H1 (cell line): ENCODE results near the gene GUCY1A1. TPM values are rescaled to one million over a fixed set of nuclear protein-coding genes. Genes with fewer than 3 reads are reported as not detected.

ENCODE experiments used
- CTCF ChIA-PET: fragments of 300-600 bp; sonication (Branson Sonifier 250); formaldehyde crosslinking; loops from one replicate; lab custom pipeline; 2021; ENCODE audit not compliant: partially characterized antibody; lab: Charles Lee
- POLR2A ChIA-PET: fragments of 300-600 bp; sonication (Branson Sonifier 250); formaldehyde crosslinking; loops from one replicate; lab custom pipeline; 2021; ENCODE audit warnings: inconsistent platforms; ENCODE audit not compliant: partially characterized antibody; lab: Charles Lee
- DNase-seq, 2 experiments: peaks; one replicate each; pipeline versions ENCODE4 v3.0.0 to v3.0.0-alpha.2; 2010 to 2022; ENCODE audit warnings: low spot score in 2 of 2, low read depth in 1 of 2, mixed read lengths in 1 of 2
- FAIRE-seq: peaks from 2 replicates; lab custom pipeline; 2011; peaks lifted over from hg19 to GRCh38; lab: Jason Lieb, UNC
- H2AFZ ChIP-seq: 2 replicates; pipeline ENCODE4 v1.8.1; 2012; ENCODE audit warnings: low read length, inconsistent platforms
- H2AK5ac ChIP-seq: 2 replicates; pipeline ENCODE4 v1.6.1; 2013; ENCODE audit warnings: low read depth, low read length
- H2BK120ac ChIP-seq: replicated peaks from 2 replicates; pipeline ENCODE3; 2013; ENCODE audit warnings: low read depth, low read length, inconsistent platforms
- H2BK12ac ChIP-seq: 2 replicates; pipeline ENCODE4 v1.6.1; 2013; ENCODE audit warnings: low read depth, low read length
- H2BK15ac ChIP-seq: 2 replicates; pipeline ENCODE4 v1.6.1; 2013; ENCODE audit warnings: low read length
- H2BK20ac ChIP-seq: 2 replicates; pipeline ENCODE4 v1.6.1; 2013; ENCODE audit warnings: low read length
- H2BK5ac ChIP-seq: 2 replicates; pipeline ENCODE4 v1.6.1; 2013; ENCODE audit warnings: low read depth, low read length
- H3K14ac ChIP-seq: 2 replicates; pipeline ENCODE4 v1.6.1; 2013; ENCODE audit warnings: inconsistent platforms; ENCODE audit not compliant: insufficient read length
- H3K18ac ChIP-seq: 2 replicates; pipeline ENCODE4 v1.6.1; 2013; ENCODE audit warnings: low read length; ENCODE audit errors: extremely low read depth
- H3K23ac ChIP-seq: 2 replicates; pipeline ENCODE4 v1.6.1; 2013; ENCODE audit warnings: inconsistent platforms; ENCODE audit not compliant: insufficient read length
- H3K23me2 ChIP-seq: 2 replicates; pipeline ENCODE4 v1.6.1; 2013; ENCODE audit warnings: low read depth, low read length
- H3K27ac ChIP-seq: 2 replicates; pipeline ENCODE4 v1.6.1; 2011; ENCODE audit warnings: low read depth, low read length, inconsistent platforms
- H3K27me3 ChIP-seq, 4 experiments: replicated peaks in 1 of 4; 1 replicate in 1 of 4; 2 replicates in 3 of 4; pipeline versions ENCODE4 v1.6.1 to v1.8.1; 2011 to 2013; ENCODE audit warnings: low read length in 3 of 4, mild to moderate bottlenecking in 3 of 4, inconsistent platforms in 2 of 4, mixed read lengths in 2 of 4, moderate library complexity in 1 of 4; ENCODE audit not compliant: control insufficient read depth in 3 of 4, insufficient read depth in 3 of 4; ENCODE audit errors: extremely low read depth in 1 of 4
- H3K36me3 ChIP-seq, 4 experiments: 2 replicates each; pipeline versions ENCODE4 v1.6.1 to v1.8.1; 2011 to 2013; ENCODE audit warnings: mild to moderate bottlenecking in 4 of 4, low read length in 3 of 4, moderate library complexity in 2 of 4, control low read depth in 1 of 4, inconsistent platforms in 1 of 4; ENCODE audit not compliant: insufficient read depth in 4 of 4, control insufficient read depth in 2 of 4
- H3K4ac ChIP-seq: replicated peaks from 2 replicates; pipeline ENCODE3; 2013; ENCODE audit warnings: low read length, low read depth, mixed read lengths, inconsistent platforms; ENCODE audit not compliant: insufficient read length
- H3K4me1 ChIP-seq, 4 experiments: replicated peaks in 1 of 4; 1 replicate in 1 of 4; 2 replicates in 3 of 4; pipeline versions ENCODE4 v1.6.1 to v1.8.1; 2011 to 2013; ENCODE audit warnings: low read length in 3 of 4, inconsistent platforms in 2 of 4, mixed read lengths in 1 of 4; ENCODE audit not compliant: insufficient read depth in 4 of 4, control insufficient read depth in 3 of 4
- H3K4me2 ChIP-seq, 2 experiments: 2 replicates each; pipeline versions ENCODE4 v1.6.1 to v1.8.1; 2011 to 2013; ENCODE audit warnings: low read depth in 2 of 2, low read length in 2 of 2, control low read depth in 1 of 2, inconsistent platforms in 1 of 2, mild to moderate bottlenecking in 1 of 2; ENCODE audit not compliant: insufficient read depth in 1 of 2
- H3K4me3 ChIP-seq, 4 experiments: fragments of 200-600, 300-600 bp in 1 of 4; sonication (generic), shearing (Covaris generic), sonication (Bioruptor Twin) in 1 of 4; 2 replicates each; pipeline versions ENCODE4 v1.5.1 to v1.8.1; 2011 to 2016; ENCODE audit warnings: low read length in 4 of 4, low read depth in 3 of 4, control low read depth in 2 of 4, inconsistent platforms in 2 of 4, mild to moderate bottlenecking in 2 of 4, mixed read lengths in 1 of 4, moderate library complexity in 1 of 4; ENCODE audit not compliant: insufficient read depth in 2 of 4; ENCODE audit errors: extremely low read depth in 1 of 4
- H3K56ac ChIP-seq: replicated peaks from 2 replicates; pipeline ENCODE3; 2013; ENCODE audit warnings: low read depth, mild to moderate bottlenecking, mixed read lengths, low read length, inconsistent platforms; ENCODE audit not compliant: insufficient read length
- H3K79me1 ChIP-seq: 2 replicates; pipeline ENCODE4 v1.6.1; 2013; ENCODE audit warnings: low read depth, low read length, control low read depth
- H3K79me2 ChIP-seq, 2 experiments: 2 replicates each; pipeline versions ENCODE4 v1.6.1 to v1.8.1; 2012 to 2013; ENCODE audit warnings: low read length in 2 of 2, mild to moderate bottlenecking in 2 of 2, inconsistent platforms in 1 of 2; ENCODE audit not compliant: insufficient read depth in 2 of 2, control insufficient read depth in 1 of 2
- H3K9ac ChIP-seq, 4 experiments: replicated peaks in 1 of 4; 1 replicate in 1 of 4; 2 replicates in 3 of 4; pipeline versions ENCODE4 v1.6.1 to v1.8.1; 2011 to 2013; ENCODE audit warnings: low read depth in 3 of 4, low read length in 3 of 4, control low read depth in 2 of 4, mild to moderate bottlenecking in 2 of 4, moderate library complexity in 2 of 4, inconsistent platforms in 1 of 4; ENCODE audit errors: extremely low read depth in 1 of 4
- H3K9me3 ChIP-seq, 2 experiments: 2 replicates each; pipeline versions ENCODE4 v1.6.1 to v1.8.1; 2012 to 2013; ENCODE audit warnings: mild to moderate bottlenecking in 2 of 2, moderate library complexity in 2 of 2, control low read depth in 1 of 2, inconsistent platforms in 1 of 2, low read depth in 1 of 2, low read length in 1 of 2, mixed read lengths in 1 of 2; ENCODE audit not compliant: insufficient read depth in 2 of 2
- H4K20me1 ChIP-seq, 2 experiments: replicated peaks in 1 of 2; 2 replicates each; pipeline versions ENCODE3 to v1.8.1; 2011 to 2013; ENCODE audit warnings: inconsistent platforms in 2 of 2, low read length in 2 of 2, mild to moderate bottlenecking in 1 of 2; ENCODE audit not compliant: insufficient read depth in 2 of 2, control insufficient read depth in 1 of 2
- H4K5ac ChIP-seq: 2 replicates; pipeline ENCODE4 v1.6.1; 2013; ENCODE audit warnings: low read length, low read depth, mixed read lengths, inconsistent platforms; ENCODE audit not compliant: insufficient read length
- H4K8ac ChIP-seq: 2 replicates; pipeline ENCODE4 v1.8.0; 2013; ENCODE audit warnings: mild to moderate bottlenecking, moderate library complexity, low read length, inconsistent platforms; ENCODE audit not compliant: insufficient read depth; ENCODE audit errors: extremely low read depth
- H4K91ac ChIP-seq: replicated peaks from 2 replicates; pipeline ENCODE3; 2013; ENCODE audit warnings: low read length, mixed read lengths, inconsistent platforms; ENCODE audit not compliant: insufficient read length
- TAF1 ChIP-seq: IDR thresholded peaks from 2 replicates; pipeline ENCODE4 v1.6.1; 2011; ENCODE audit warnings: mild to moderate bottlenecking, low read depth, low read length
- WGBS, 2 experiments: shearing (Covaris generic) in 1 of 2; methylation state at CpG; one replicate each; pipeline versions ENCODE4 v1.1.6 to v1.1.7; 2013 to 2015; ENCODE audit warnings: low lambda C conversion rate in 2 of 2, mixed read lengths in 2 of 2, inconsistent platforms in 1 of 2, low coverage in 1 of 2, missing lambda C conversion rate in 1 of 2; ENCODE audit not compliant: insufficient replicate concordance in 2 of 2, insufficient coverage in 1 of 2, insufficient read length in 1 of 2; ENCODE audit errors: extremely low coverage in 1 of 2, missing lambda C conversion rate in 1 of 2; 5-methylcytosine and 5-hydroxymethylcytosine counted together
- polyA plus RNA-seq, 7 experiments: library from polyadenylated mRNA; depleted of rRNA in 3 of 7; stranded (reverse) in 5 of 7; unstranded in 2 of 7; fragments of >200 nt in 5 of 7; fragments of 200-250 nt in 2 of 7; gene quantifications; 1 replicate in 5 of 7; 2 replicates in 1 of 7; 4 replicates in 1 of 7; pipeline versions ENCODE4 v1.2.1 to v1.2.3, GENCODE V29; 2011 to 2013; ENCODE audit warnings: missing spikeins in 2 of 7, mixed read lengths in 2 of 7
- total RNA-seq: library from RNA; stranded (reverse); fragmentation: NEBNext Ultra II Directional; extraction: Animal tissue kit (Norgen Biotek cat#: 25700); gene quantifications from 2 replicates; pipeline ENCODE4 v1.2.1, GENCODE V29; 2021

The GUCY1A1 gene
- total and polyA plus RNA-seq, 2 of the 8 experiments (the other 6 are each of a cell fraction or from before 2014, with no cell fraction given), result not detected

GRCh38 chr4:155658681-155659064 lies 8.0 kb upstream of the GUCY1A1 start:
- Histone ChIP-seq H4K20me1 (no peaks in the 10 kb centered on the region), H4K5ac (no peak overlapping the region), H3K9me3 (no peaks in the 10 kb centered on the region), H3K27me3 (peaks cover 0 to 2% (median 0%) of the 10 kb centered on the region in 4 experiments; a peak in 2 of 7 replicates), H3K4ac (no peak overlapping the region), H3K36me3 (no peaks in the 10 kb centered on the region), H3K9ac (no peak overlapping the region), H3K4me2 (no peak overlapping the region), H4K8ac (no peak overlapping the region), H3K4me1 (no peaks in the 10 kb centered on the region), H3K79me1 (no peaks in the 10 kb centered on the region), H2BK20ac (no peak overlapping the region), H3K27ac (no peak overlapping the region), H3K23ac (no peak overlapping the region), H2BK120ac (no peak overlapping the region), H3K14ac (no peak overlapping the region), H3K23me2 (no peaks in the 10 kb centered on the region), H3K4me3 (no peak overlapping the region), H2BK12ac (no peak overlapping the region), H4K91ac (no peak overlapping the region), H2AK5ac (no peak overlapping the region), H2BK5ac (no peak overlapping the region), H3K18ac (no peak overlapping the region), H3K56ac (no peak overlapping the region), H2BK15ac (no peak overlapping the region), H3K79me2 (no peaks in the 10 kb centered on the region), H2AFZ (no peak overlapping the region)
- CTCF ChIA-PET, result interaction anchor here (0.6 kb wide), 1 partner anchor 191 kb away, joined by 3 read pairs; no protein-coding TSS in a partner anchor
- FAIRE-seq (no peak), DNase-seq (no peak)
- WGBS, 2 experiments, result 89% methylated on average over 1 of the region's 1 CpG; no CpG with 5 or more reads in 1 of the 2 experiments
- POLR2A ChIA-PET, result no interaction called here
- TF ChIP-seq TAF1, result no peak
